BLaER1 (cell line): Measurements from ENCODE around the gene SLC49A3.
A peak's percentile ranks its signal among the peaks of the same experiment; 100 is the strongest.

Source experiments
- H3K27ac ChIP-seq: shearing (Covaris generic); formaldehyde crosslinking; 2 replicates; pipeline ENCODE4 v1.8.1; 2022
- H3K27me3 ChIP-seq: shearing (Covaris generic); formaldehyde crosslinking; 2 replicates; pipeline ENCODE4 v1.8.1; 2022
- H3K36me3 ChIP-seq: shearing (Covaris generic); formaldehyde crosslinking; 2 replicates; pipeline ENCODE4 v1.8.1; 2022
- H3K4me1 ChIP-seq: shearing (Covaris generic); formaldehyde crosslinking; 2 replicates; pipeline ENCODE4 v1.8.1; 2022
- H3K4me2 ChIP-seq: shearing (Covaris generic); formaldehyde crosslinking; 2 replicates; pipeline ENCODE4 v1.8.1; 2022
- H3K4me3 ChIP-seq: shearing (Covaris generic); formaldehyde crosslinking; 2 replicates; pipeline ENCODE4 v1.8.1; 2022
- H3K9ac ChIP-seq: shearing (Covaris generic); formaldehyde crosslinking; 2 replicates; pipeline ENCODE4 v1.8.1; 2022
- H3K9me3 ChIP-seq: shearing (Covaris generic); formaldehyde crosslinking; 2 replicates; pipeline ENCODE4 v1.8.1; 2022
- H4K20me1 ChIP-seq: shearing (Covaris generic); formaldehyde crosslinking; 2 replicates; pipeline ENCODE4 v1.8.1; 2022
- Cebpa-rat ChIP-seq: shearing (Covaris generic); IDR thresholded peaks from 2 replicates; pipeline ENCODE4 v1.8.1; 2022

SLC49A3 gene

GRCh38 chr4:654871-655463, 34.0 kb downstream of the SLC49A3 start:
- Histone ChIP-seq H3K27me3 (no peaks in the 10 kb centered on the region), H3K36me3 (peaks cover 4% of the 10 kb centered on the region; the same call in 1 of the 2 replicates), H3K27ac (no peak overlapping the region), H3K9ac (no peak overlapping the region), H3K4me3 (no peak overlapping the region), H3K4me2 (no peak overlapping the region), H4K20me1 (no peaks in the 10 kb centered on the region), H3K4me1 (peaks cover 9% of the 10 kb centered on the region), H3K9me3 (0 out of 2 replicates have a peak, but pooled peaks cover 6% of the 10 kb centered on the region)
- no peak for TF ChIP-seq Cebpa-rat

DNA sequence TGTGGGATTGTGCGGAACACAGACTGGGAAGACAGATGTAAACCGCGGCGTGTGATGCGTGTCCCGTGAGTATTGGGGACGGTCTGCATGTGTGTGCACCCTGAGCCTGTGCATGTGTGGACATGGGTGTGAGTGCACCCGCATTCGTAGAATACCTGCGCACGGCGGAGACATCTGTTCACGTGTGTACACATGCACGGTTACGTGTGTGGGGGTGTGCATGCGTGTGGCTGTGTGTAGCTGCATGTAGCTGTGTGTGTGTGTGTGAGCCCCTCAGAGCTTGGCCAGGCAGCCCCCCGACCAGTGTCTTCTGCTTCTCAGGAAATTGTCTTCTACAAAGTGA, 34.5 kb downstream of the SLC49A3 start:
- no peaks in the 10 kb centered on the region for H4K20me1 ChIP-seq
- no peaks in the 10 kb centered on the region for H3K27me3 ChIP-seq
- no peak for TF ChIP-seq Cebpa-rat
- no peaks in the 10 kb centered on the region; the same call in 1 of the 2 replicates for H3K36me3 ChIP-seq
- H3K4me3 ChIP-seq: no peak overlapping the region
- peaks cover 14% of the 10 kb centered on the region for H3K4me1 ChIP-seq
- H3K9ac ChIP-seq: no peak overlapping the region
- 0 out of 2 replicates have a peak, but pooled peaks cover 7% of the 10 kb centered on the region for H3K9me3 ChIP-seq
- no peak overlapping the region for H3K4me2 ChIP-seq
- H3K27ac ChIP-seq: no peak overlapping the region

GRCh38 chr4:653831-654502, 35.0 kb downstream of the SLC49A3 start:
- H3K27me3 ChIP-seq: no peaks in the 10 kb centered on the region
- H3K4me2 ChIP-seq: no peak overlapping the region
- H4K20me1 ChIP-seq: no peaks in the 10 kb centered on the region
- no peak overlapping the region for H3K27ac ChIP-seq
- no peak overlapping the region for H3K9ac ChIP-seq
- TF ChIP-seq Cebpa-rat: no peak
- no peak overlapping the region for H3K4me3 ChIP-seq
- no peaks in the 10 kb centered on the region for H3K36me3 ChIP-seq
- peaks cover 15% of the 10 kb centered on the region for H3K4me1 ChIP-seq
- H3K9me3 ChIP-seq: peaks cover 10% of the 10 kb centered on the region

GRCh38 chr4:653080-653821, 35.7 kb downstream of the SLC49A3 start:
- H4K20me1 ChIP-seq: no peaks in the 10 kb centered on the region
- no peaks in the 10 kb centered on the region for H3K27me3 ChIP-seq
- H3K27ac ChIP-seq: no peak overlapping the region
- H3K4me1 ChIP-seq: peaks cover 15% of the 10 kb centered on the region
- no peak for TF ChIP-seq Cebpa-rat
- no peak overlapping the region for H3K4me2 ChIP-seq
- H3K9me3 ChIP-seq: peaks cover 17% of the 10 kb centered on the region
- H3K4me3 ChIP-seq: no peak overlapping the region
- no peaks in the 10 kb centered on the region for H3K36me3 ChIP-seq
- H3K9ac ChIP-seq: no peak overlapping the region

GRCh38 chr4:651884-652642, 36.9 kb downstream of the SLC49A3 start:
- TF ChIP-seq Cebpa-rat: no peak

GRCh38 chr4:650951-651883, 37.7 kb downstream of the SLC49A3 start:
- H3K9ac ChIP-seq: no peak overlapping the region
- no peak for TF ChIP-seq Cebpa-rat
- peaks cover 37% of the 10 kb centered on the region for H3K9me3 ChIP-seq
- no peaks in the 10 kb centered on the region for H4K20me1 ChIP-seq
- H3K27ac ChIP-seq: no peak overlapping the region
- no peak overlapping the region for H3K4me2 ChIP-seq
- H3K36me3 ChIP-seq: no peaks in the 10 kb centered on the region
- no peaks in the 10 kb centered on the region for H3K27me3 ChIP-seq
- H3K4me3 ChIP-seq: no peak overlapping the region
- peaks cover 30% of the 10 kb centered on the region for H3K4me1 ChIP-seq

More at GRCh38 chr4:651884-652642, 36.9 kb downstream of the SLC49A3 start:
- Histone ChIP-seq H3K27ac (no peak overlapping the region), H3K9me3 (peaks cover 28% of the 10 kb centered on the region), H3K36me3 (no peaks in the 10 kb centered on the region), H3K4me3 (no peak overlapping the region), H3K27me3 (no peaks in the 10 kb centered on the region), H3K4me1 (peaks cover 22% of the 10 kb centered on the region), H3K9ac (no peak overlapping the region), H3K4me2 (no peak overlapping the region), H4K20me1 (no peaks in the 10 kb centered on the region)

- Histone ChIP-seq H3K9me3 (peaks cover 38% of the 10 kb centered on the region), H3K36me3 (no peaks in the 10 kb centered on the region), H3K9ac (no peak overlapping the region), H3K4me1 (peaks cover 37% of the 10 kb centered on the region), H3K4me2 (no peak overlapping the region), H3K27ac (no peak overlapping the region), H4K20me1 (no peaks in the 10 kb centered on the region), H3K27me3 (no peaks in the 10 kb centered on the region), H3K4me3 (no peak overlapping the region)
- TF ChIP-seq Cebpa-rat: no peak
Observed at GRCh38 chr4:650461-650860, 38.5 kb downstream of the SLC49A3 start.

DNA sequence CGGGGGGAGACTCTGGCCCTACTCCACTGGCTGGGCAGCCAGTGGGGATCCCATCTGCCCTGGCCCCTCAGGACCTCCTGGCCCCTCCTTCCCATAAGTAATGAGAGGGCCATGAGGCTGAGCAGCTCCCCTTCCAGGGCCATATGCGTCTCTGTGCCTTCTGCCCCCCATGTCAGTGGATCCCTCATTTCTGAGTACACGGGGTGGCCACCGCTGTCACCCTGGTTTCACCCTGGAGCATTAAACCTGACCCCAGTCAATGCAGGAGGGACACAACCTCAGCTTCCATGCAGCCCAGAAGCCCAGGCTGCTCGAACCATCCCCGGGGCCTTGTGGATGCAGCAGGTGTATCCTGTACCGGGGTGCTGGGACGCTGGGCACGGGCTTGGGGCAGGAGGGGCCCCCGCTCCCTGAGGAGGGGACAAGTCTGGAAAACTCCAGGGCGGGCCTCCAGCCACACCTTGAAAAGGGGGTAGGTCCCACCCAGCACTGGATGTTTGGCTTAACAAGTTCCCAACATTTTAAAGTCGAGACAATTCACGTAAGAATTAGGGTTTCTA, 39.1 kb downstream of the SLC49A3 start:
- H3K36me3 ChIP-seq: no peaks in the 10 kb centered on the region
- peaks cover 38% of the 10 kb centered on the region for H3K9me3 ChIP-seq
- no peak overlapping the region for H3K4me3 ChIP-seq
- peak overlapping the region; percentile 41; the same call in 1 of the 2 replicates for H3K27ac ChIP-seq
- TF ChIP-seq Cebpa-rat: no peak
- H3K4me2 ChIP-seq: peak overlapping the region; percentile 26; the same call in 1 of the 2 replicates
- H3K27me3 ChIP-seq: no peaks in the 10 kb centered on the region
- no peak overlapping the region for H3K9ac ChIP-seq
- H4K20me1 ChIP-seq: no peaks in the 10 kb centered on the region
- H3K4me1 ChIP-seq: peaks cover 38% of the 10 kb centered on the region
